ENCODE measurements around the gene AKAP13.
"Not testable (repeated sequence)": the region's sequence is repeated elsewhere in the genome, so short reads cannot be mapped to it uniquely, and the experiment has no call there.

AKAP13 gene

GRCh38 chr15:85380217-85380811, at the start of gene AKAP13:
AKAP13 (plus strand) TSS chr15:85380603; CDS start chr15:85485721, 105,118 bp downstream.
- no peaks in the 10 kb centered on the region for H3K9me3 Mint-ChIP-seq
- peaks cover 50% of the 10 kb centered on the region for H3K4me1 Mint-ChIP-seq
- H3K36me3 Mint-ChIP-seq: peaks cover under 1% of the 10 kb centered on the region
- peak within 1 kb of the TSS; percentile 84 for H3K4me3 Mint-ChIP-seq
- no peaks in the 10 kb centered on the region for H3K27me3 Mint-ChIP-seq
- peak within 1 kb of the TSS; percentile 96 for H3K27ac Mint-ChIP-seq
- ATAC-seq: peak; percentile 93

GRCh38 chr15:85330901-85331588, 49.4 kb upstream of the AKAP13 start:
- H3K4me1 Mint-ChIP-seq: peaks cover 71% of the 10 kb centered on the region
- H3K27me3 Mint-ChIP-seq: no peaks in the 10 kb centered on the region
- peak; percentile 85 for ATAC-seq

GRCh38 chr15:85331655-85332285, 48.6 kb upstream of the AKAP13 start:
- Mint-ChIP-seq H3K27me3 (no peaks in the 10 kb centered on the region), H3K9me3 (no peaks in the 10 kb centered on the region), H3K4me3 (peak overlapping the region; percentile 93), H3K36me3 (no peaks in the 10 kb centered on the region), H3K27ac (peak overlapping the region; percentile 97), H3K4me1 (peaks cover 68% of the 10 kb centered on the region)
- ATAC-seq: peak; percentile 11

More at GRCh38 chr15:85330901-85331588, 49.4 kb upstream of the AKAP13 start:
- peak overlapping the region; percentile 93 for H3K4me3 Mint-ChIP-seq
- H3K9me3 Mint-ChIP-seq: no peaks in the 10 kb centered on the region
- H3K36me3 Mint-ChIP-seq: no peaks in the 10 kb centered on the region
- H3K27ac Mint-ChIP-seq: peak overlapping the region; percentile 97

GRCh38 chr15:85333132-85333831, 47.1 kb upstream of the AKAP13 start:
- Mint-ChIP-seq H3K4me3 (no peak overlapping the region), H3K4me1 (peaks cover 54% of the 10 kb centered on the region), H3K36me3 (no peaks in the 10 kb centered on the region), H3K9me3 (no peaks in the 10 kb centered on the region), H3K27me3 (no peaks in the 10 kb centered on the region), H3K27ac (peak overlapping the region; percentile 97)
- ATAC-seq: no peak

- H3K4me1 Mint-ChIP-seq: peaks cover 44% of the 10 kb centered on the region
- ATAC-seq: no peak
- no peaks in the 10 kb centered on the region for H3K9me3 Mint-ChIP-seq
- no peak overlapping the region for H3K4me3 Mint-ChIP-seq
- H3K36me3 Mint-ChIP-seq: no peaks in the 10 kb centered on the region
- no peaks in the 10 kb centered on the region for H3K27me3 Mint-ChIP-seq
- H3K27ac Mint-ChIP-seq: peak overlapping the region; percentile 97
Measured at GRCh38 chr15:85334241-85334640, 46.2 kb upstream of the AKAP13 start.

- no peak for ATAC-seq
- Mint-ChIP-seq H3K27ac (no peak overlapping the region), H3K36me3 (no peaks in the 10 kb centered on the region), H3K27me3 (no peaks in the 10 kb centered on the region), H3K9me3 (no peaks in the 10 kb centered on the region), H3K4me3 (no peak overlapping the region), H3K4me1 (peaks cover 36% of the 10 kb centered on the region)
Measured at GRCh38 chr15:85335193-85335942, 45.0 kb upstream of the AKAP13 start.

GRCh38 chr15:85336880-85337279, 43.5 kb upstream of the AKAP13 start:
- H3K4me3 Mint-ChIP-seq: no peak overlapping the region
- ATAC-seq: no peak
- no peaks in the 10 kb centered on the region for H3K27me3 Mint-ChIP-seq
- peaks cover 21% of the 10 kb centered on the region for H3K4me1 Mint-ChIP-seq
- H3K36me3 Mint-ChIP-seq: no peaks in the 10 kb centered on the region
- no peaks in the 10 kb centered on the region for H3K9me3 Mint-ChIP-seq
- H3K27ac Mint-ChIP-seq: no peak overlapping the region

- H3K36me3 Mint-ChIP-seq: no peaks in the 10 kb centered on the region
- H3K9me3 Mint-ChIP-seq: no peaks in the 10 kb centered on the region
- H3K27ac Mint-ChIP-seq: no peak overlapping the region
- H3K27me3 Mint-ChIP-seq: no peaks in the 10 kb centered on the region
- no peak overlapping the region for H3K4me3 Mint-ChIP-seq
- ATAC-seq: no peak
- H3K4me1 Mint-ChIP-seq: peaks cover 15% of the 10 kb centered on the region
Measured at GRCh38 chr15:85337425-85338074, 42.9 kb upstream of the AKAP13 start.

GRCh38 chr15:85340321-85340665, 40.1 kb upstream of the AKAP13 start:
- Mint-ChIP-seq H3K27ac (no peak overlapping the region), H3K4me3 (no peak overlapping the region), H3K4me1 (no peaks in the 10 kb centered on the region), H3K9me3 (no peaks in the 10 kb centered on the region), H3K27me3 (no peaks in the 10 kb centered on the region), H3K36me3 (no peaks in the 10 kb centered on the region)
- ATAC-seq: no peak

GRCh38 chr15:85340852-85341251, 39.6 kb upstream of the AKAP13 start:
- Mint-ChIP-seq H3K9me3 (no peaks in the 10 kb centered on the region), H3K4me1 (no peaks in the 10 kb centered on the region), H3K36me3 (no peaks in the 10 kb centered on the region), H3K27me3 (no peaks in the 10 kb centered on the region), H3K4me3 (no peak overlapping the region), H3K27ac (no peak overlapping the region)
- ATAC-seq: no peak

GRCh38 chr15:85342163-85342562, 38.2 kb upstream of the AKAP13 start:
- not testable (repeated sequence) for ATAC-seq, H3K9me3 Mint-ChIP-seq, H3K27me3 Mint-ChIP-seq, H3K4me1 Mint-ChIP-seq, H3K27ac Mint-ChIP-seq, H3K4me3 Mint-ChIP-seq, H3K36me3 Mint-ChIP-seq

GRCh38 chr15:85343443-85343842, 37.0 kb upstream of the AKAP13 start:
- not testable (repeated sequence) for H3K4me3 Mint-ChIP-seq, H3K27ac Mint-ChIP-seq, H3K4me1 Mint-ChIP-seq, H3K36me3 Mint-ChIP-seq, H3K27me3 Mint-ChIP-seq, H3K9me3 Mint-ChIP-seq, ATAC-seq

GRCh38 chr15:85344241-85344640, 36.2 kb upstream of the AKAP13 start:
- not testable (repeated sequence) for ATAC-seq, H3K4me3 Mint-ChIP-seq, H3K27ac Mint-ChIP-seq, H3K9me3 Mint-ChIP-seq, H3K4me1 Mint-ChIP-seq, H3K27me3 Mint-ChIP-seq, H3K36me3 Mint-ChIP-seq

GRCh38 chr15:85344653-85345114, 35.7 kb upstream of the AKAP13 start:
- not testable (repeated sequence) for H3K4me3 Mint-ChIP-seq

More at GRCh38 chr15:85344653-85345114, 35.7 kb upstream of the AKAP13 start:
- ATAC-seq, H3K27me3 Mint-ChIP-seq, H3K4me1 Mint-ChIP-seq, H3K36me3 Mint-ChIP-seq, H3K9me3 Mint-ChIP-seq, H3K27ac Mint-ChIP-seq: not testable (repeated sequence)

Data from stimulated activated memory B cell treated with anti-CD40 and anti-IgM and Interleukin-4, amounts not matched to agents 10 μg/mL and 1 μg/mL and 100 μg/mL, for 72 hours (primary cell).